NCI-H1048 (cell line): Measurements from ENCODE around the gene AHRR.
"Not testable (repeated sequence)": the region's sequence is repeated elsewhere in the genome, so short reads cannot be mapped to it uniquely, and the experiment has no call there.

ENCODE experiments used
- DNase-seq: peaks from one replicate; lab custom pipeline; 2025; lab: John Stamatoyannopoulos, UW

Gene AHRR

GRCh38 chr5:475704-476101, 154.2 kb downstream of the AHRR start:
- no peak for DNase-seq

DNA sequence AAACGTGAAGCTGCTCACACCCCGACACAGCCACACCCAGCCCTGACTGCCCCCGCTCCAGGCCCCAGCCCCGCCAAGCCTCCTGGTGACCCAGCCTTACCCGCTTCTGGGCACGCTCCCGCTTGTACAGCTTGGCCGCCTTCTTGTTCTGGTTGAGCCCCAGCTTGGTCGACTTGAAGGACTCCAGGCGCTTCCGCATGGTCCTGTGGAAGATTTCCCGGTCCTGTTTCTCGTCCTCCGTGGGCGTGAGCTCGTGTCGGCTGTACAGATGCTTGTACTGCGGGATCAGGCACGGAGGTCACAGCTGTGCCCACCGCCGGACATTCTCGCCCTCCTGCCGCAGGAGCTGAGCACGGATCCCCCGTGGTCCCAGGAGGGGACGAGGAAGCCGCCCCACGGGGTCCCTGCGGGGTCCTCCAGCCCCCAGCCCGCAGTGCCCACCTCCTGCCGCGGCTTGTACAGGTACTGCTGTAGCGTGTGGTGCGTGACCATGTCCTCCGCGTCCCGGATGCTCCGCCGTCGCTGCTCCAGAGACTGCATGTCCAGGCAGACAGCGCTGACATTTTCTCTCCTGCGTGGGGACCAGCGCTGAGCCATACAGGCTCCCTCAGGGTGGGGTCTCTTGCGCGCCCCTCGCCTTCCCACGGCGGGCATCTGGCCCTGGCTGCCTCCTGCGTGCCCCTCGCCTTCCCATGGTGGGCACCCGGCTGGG, 154.7 kb downstream of the AHRR start:
- no peak for DNase-seq

GRCh38 chr5:476814-477175, 155.3 kb downstream of the AHRR start:
- no peak for DNase-seq

DNA sequence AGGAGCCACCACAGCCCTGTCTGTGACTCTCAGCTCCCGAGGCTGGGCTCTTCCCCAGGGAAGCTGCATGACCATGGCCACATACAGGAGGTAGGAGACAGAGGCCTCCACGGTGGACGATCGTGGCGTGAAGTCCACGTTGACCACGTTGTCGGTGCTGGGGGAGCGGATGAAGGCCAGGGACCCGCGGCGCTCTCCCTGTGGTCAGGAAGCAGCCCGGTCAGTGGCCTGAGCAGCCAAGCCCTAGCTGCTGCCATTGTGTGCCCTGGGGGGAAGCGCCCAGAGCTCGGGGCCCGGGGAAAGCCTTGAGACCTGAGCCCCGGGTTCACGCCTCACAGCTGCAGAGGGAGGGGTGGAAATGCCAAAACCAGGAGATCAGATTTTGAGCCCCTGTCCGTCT, 155.7 kb downstream of the AHRR start:
- DNase-seq = no peak

DNA sequence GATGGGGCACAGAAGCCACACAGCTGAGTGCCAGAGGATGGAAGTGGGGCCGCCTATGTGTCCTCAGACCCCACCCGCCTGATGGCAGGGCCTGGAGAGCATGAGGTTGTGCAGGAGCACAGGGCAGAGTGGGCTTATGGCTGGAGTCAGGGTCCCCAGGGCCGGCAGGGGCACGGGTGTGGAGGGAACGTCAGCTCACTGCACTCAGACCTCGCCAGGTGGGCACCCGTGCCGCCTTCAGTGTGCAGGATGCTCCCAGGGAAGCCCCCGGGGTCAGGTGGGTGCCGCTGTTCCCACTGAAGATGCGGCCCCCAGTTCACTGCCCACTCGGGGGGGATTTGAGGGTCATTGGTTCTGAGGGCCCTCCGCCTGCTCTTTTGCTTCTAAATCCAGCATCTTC, 156.4 kb downstream of the AHRR start:
- DNase-seq = no peak

- no peak for DNase-seq
Observed at GRCh38 chr5:478369-478981, 157.0 kb downstream of the AHRR start.

- DNase-seq = no peak
Observed at GRCh38 chr5:478982-479535, 157.5 kb downstream of the AHRR start.

GRCh38 chr5:479566-480319, 158.2 kb downstream of the AHRR start:
- DNase-seq = no peak

DNA sequence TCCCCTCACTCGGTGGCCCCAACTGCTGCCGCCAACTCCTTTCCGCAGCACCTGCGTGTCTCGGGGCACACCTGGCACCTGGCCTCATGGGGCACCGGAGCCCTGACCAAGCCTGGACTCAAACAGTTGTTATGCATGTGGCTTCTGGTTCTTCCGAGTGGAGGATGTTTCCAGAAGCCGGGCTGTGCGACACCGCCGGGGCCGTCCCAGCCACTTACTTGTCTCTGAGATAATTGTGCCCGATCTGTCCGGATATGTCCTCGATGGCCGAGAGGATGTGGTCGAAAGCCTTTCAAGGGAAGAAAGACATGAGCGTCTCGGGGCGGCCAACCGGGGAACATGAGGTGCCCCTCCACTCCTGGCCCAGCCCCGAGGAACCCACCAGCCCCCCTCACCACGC, 159.8 kb downstream of the AHRR start:
- no peak for DNase-seq

GRCh38 chr5:482021-482420, 160.5 kb downstream of the AHRR start:
- DNase-seq = no peak

- DNase-seq = no peak
Observed at GRCh38 chr5:482506-482905, 161.0 kb downstream of the AHRR start.

DNA sequence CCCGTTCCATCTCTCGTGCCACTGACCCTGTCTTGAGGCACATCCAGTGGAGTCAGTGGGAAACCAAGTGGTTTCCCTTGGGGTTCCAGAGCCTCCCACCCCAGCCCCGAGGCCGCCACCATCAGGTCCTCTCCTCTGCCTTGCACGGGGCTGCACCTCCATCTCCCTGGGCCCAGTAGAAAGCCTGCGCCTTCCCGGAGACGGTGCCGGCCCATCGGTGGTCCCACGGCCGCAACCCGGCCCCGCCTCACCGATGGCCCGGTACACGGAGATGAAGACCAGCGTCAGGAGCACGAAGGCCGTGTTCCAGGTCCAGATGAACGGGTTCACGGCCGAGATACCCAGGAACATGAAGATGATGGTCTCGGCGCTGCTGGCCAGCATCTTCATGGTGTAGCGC, 161.5 kb downstream of the AHRR start:
- DNase-seq = no peak

DNA sequence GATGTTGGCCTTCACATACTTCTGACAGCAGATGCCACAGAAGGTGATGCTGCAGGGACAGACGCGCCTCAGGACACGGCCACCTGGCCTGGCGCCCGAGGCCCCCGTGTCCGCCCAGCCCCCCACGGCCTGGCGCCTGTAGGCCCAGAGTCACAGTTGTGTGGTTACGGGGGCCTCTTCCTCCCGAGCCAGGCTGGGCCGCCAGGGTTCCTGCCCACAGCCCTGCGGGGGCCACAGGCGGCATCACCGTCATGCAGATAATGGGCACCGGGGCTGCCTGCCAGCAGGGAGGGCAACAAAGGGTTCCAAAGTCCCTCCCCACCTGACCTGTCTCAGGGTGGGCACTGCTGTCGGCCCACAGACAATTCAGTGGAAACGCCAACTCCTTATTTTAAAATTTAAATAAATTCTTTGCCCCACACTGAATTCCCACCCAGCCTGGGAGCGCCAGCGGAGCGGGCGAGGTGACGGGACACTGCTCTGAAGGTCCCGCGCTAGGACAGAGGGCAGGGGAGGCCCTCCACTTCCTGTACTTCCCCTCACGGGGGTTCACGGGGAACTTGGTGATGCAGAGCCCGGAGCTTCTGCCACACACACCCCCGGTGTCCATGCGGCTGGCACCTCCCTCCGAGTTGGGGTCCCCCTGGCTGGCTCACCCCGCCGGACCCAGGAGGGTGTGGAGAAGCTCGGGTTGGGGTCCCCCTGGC, 162.1 kb downstream of the AHRR start:
- no peak for DNase-seq

GRCh38 chr5:484556-484955, 163.0 kb downstream of the AHRR start:
- no peak for DNase-seq

DNA sequence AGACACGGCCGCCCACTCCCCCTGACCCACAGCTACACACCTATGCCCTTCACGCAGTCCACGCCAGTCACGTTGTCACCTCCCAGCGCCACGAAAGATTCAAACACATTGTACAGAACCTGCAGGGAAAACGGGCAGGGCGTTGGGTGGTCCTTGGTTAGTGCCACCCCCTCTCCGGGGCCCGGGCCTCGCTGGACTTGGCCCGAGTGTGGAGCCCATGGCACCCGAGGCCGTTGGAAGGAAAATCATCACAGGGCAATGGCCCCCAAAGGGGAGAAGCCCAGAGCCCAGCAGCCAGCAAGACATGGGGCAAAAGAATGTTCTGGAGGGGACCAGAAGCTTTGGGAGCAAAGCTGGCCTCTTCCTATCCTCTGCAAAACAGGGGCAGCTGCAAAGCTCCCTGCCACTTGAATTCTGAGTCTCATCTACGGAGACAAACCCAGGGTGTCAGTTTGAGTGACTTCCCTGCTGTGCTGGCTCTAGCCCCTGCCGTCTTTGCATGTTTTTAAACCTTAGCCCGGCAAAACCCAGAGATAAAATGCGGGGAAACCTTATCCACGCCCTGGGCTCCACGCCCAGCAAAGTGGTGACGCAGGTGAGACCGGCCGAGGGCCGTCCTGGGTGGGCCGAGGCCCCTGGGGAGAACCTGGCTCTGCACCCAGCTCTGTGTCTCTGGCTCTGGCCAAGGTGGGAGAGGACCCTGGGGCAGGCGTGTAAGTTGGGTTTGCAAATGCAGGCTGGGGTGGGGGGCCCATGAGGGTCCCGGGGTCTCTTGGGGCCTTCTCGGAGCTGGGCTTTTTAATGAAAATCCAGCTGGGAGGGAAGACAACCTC, 163.8 kb downstream of the AHRR start:
- no peak for DNase-seq

DNA sequence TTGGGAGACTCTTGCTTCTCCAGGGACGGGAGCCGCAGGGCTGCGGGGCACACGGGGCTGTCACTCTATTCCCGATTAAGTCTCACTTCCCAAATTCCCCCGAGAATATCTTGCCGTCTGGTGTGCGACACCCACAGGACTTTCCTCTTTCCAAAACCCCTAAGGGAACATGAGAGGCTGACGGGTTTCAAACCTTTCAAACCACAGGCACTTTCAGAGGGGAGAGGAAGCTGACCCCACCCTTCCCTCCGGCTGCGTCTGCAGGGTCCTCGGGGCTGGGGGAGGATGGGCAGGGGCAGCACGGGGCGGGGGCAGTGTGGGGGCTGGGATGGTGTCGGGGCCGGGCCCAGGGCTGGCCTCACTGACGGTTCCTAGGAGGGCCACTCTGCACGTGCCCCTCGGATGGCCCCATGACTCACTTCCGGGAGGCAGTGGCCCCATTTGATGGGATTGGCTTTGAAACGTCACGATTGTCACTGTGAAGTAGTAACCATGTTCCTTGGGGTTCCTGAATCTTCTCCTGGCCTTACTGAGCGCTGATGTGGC, 164.5 kb downstream of the AHRR start:
- no peak for DNase-seq

- DNase-seq = not testable (repeated sequence)
Observed at GRCh38 chr5:486597-486996, 165.1 kb downstream of the AHRR start.
